Placental epithelial cell (primary cell): ENCODE results near the gene RLN1. TPM values are rescaled to one million over a fixed set of nuclear protein-coding genes. Genes with fewer than 3 reads are reported as not detected.

Experiments used
- small RNA-seq: library from RNA; depleted of rRNA; stranded (forward); fragments of <200 nt; gene quantifications from one replicate; pipeline ENCODE3, GENCODE V24; 2012
- total RNA-seq: library from RNA; depleted of rRNA; stranded (reverse); fragments of >200 nt; gene quantifications from 2 replicates; pipeline ENCODE4 v1.2.3, GENCODE V29; 2012

Gene RLN1
- not detected in 2 replicates for total RNA-seq

GRCh38 chr9:5338992-5339981, at the start of gene RLN1:
Gene RLN1, minus strand, starts transcription at chr9:5339876. Its CDS starts 130 bp downstream, at chr9:5339746.

GRCh38 chr9:5303840-5304795, 35.6 kb downstream of the RLN1 start, which contains the start of gene RLN2:
Gene RLN2, minus strand, starts transcription at chr9:5304716. Its CDS starts 136 bp downstream, at chr9:5304580.

Small RNAs within 50 kb of the gene (small RNA-seq; reads per million reads assigned to genes)
- not detected for gene AL135786.1
- gene HMGN2P31, result not detected

Other genes with a start within 250 kb of the RLN1 start
- not detected in 2 replicates for gene INSL6, start 154.2 kb downstream of the RLN1 start, total RNA-seq
- gene INSL4, start 108.5 kb downstream of the RLN1 start, total RNA-seq, result not detected in 2 replicates
- gene RLN2, start 35.2 kb downstream of the RLN1 start, total RNA-seq, result not detected in 2 replicates
- gene PLGRKT, start 98.0 kb upstream of the RLN1 start, total RNA-seq, result 6.7 and 14.5 TPM in 2 replicates
- 0.39 and 2.3 TPM in 2 replicates for gene CD274, start 110.7 kb upstream of the RLN1 start, total RNA-seq
- gene PDCD1LG2, start 170.7 kb upstream of the RLN1 start, total RNA-seq, result under 0.01 and 13.1 TPM in 2 replicates